SK-N-SH treated with all-trans-retinoic acid at 6 μM for 48 hours (cell line): Measurements from ENCODE around the gene MALT1.

Source experiments
- ARNTL ChIP-seq: fragments of 450-650 bp; formaldehyde crosslinking; IDR thresholded peaks from 2 replicates; pipeline ENCODE4 v1.5.0; 2020; ENCODE audit warnings: low read depth, mild to moderate bottlenecking, moderate library complexity, borderline replicate concordance
- CSRNP3 ChIP-seq: fragments of 250-450 bp; sonication (Bioruptor Pico); IDR thresholded peaks from 2 replicates; pipeline ENCODE4 v1.5.1; 2021; ENCODE audit warnings: mild to moderate bottlenecking, moderate library complexity
- ISL1 ChIP-seq: fragments of 250-450 bp; sonication (Bioruptor Pico); IDR thresholded peaks from 2 replicates; pipeline ENCODE4 v2.1.2; 2022; ENCODE audit warnings: mild to moderate bottlenecking, moderate library complexity
- PATZ1 ChIP-seq: fragments of 250-450 bp; sonication (Bioruptor Pico); IDR thresholded peaks from 2 replicates; pipeline ENCODE4 v1.8.0; 2020; ENCODE audit warnings: mild to moderate bottlenecking, moderate library complexity, borderline replicate concordance
- POU6F1 ChIP-seq: fragments of 250-450 bp; sonication (Bioruptor Pico); IDR thresholded peaks from 2 replicates; pipeline ENCODE4 v1.8.0; 2021; ENCODE audit warnings: low read depth, mild to moderate bottlenecking, moderate library complexity, borderline replicate concordance
- PPARA ChIP-seq: fragments of 250-450 bp; sonication (Bioruptor Pico); IDR thresholded peaks from 2 replicates; pipeline ENCODE4 v1.5.0; 2020; ENCODE audit warnings: mild to moderate bottlenecking, borderline replicate concordance
- RARB ChIP-seq: fragments of 250-450 bp; sonication (Bioruptor Pico); IDR thresholded peaks from 2 replicates; pipeline ENCODE4 v1.8.0; 2021; ENCODE audit warnings: mild to moderate bottlenecking, moderate library complexity
- TCF4 ChIP-seq: fragments of 250-450 bp; sonication (Bioruptor Pico); IDR thresholded peaks from 2 replicates; pipeline ENCODE4 v1.8.0; 2021; ENCODE audit warnings: mild to moderate bottlenecking, moderate library complexity, borderline replicate concordance
- ZFP3 ChIP-seq: fragments of 250-450 bp; sonication (Bioruptor Pico); IDR thresholded peaks from 2 replicates; pipeline ENCODE4 v1.5.0; 2020; ENCODE audit warnings: mild to moderate bottlenecking, moderate library complexity
- ZFP30 ChIP-seq: fragments of 450-650 bp; formaldehyde crosslinking; IDR thresholded peaks from 2 replicates; pipeline ENCODE4 v1.5.0; 2022; ENCODE audit warnings: mild to moderate bottlenecking, moderate library complexity
- ZNF70 ChIP-seq: fragments of 450-650 bp; formaldehyde crosslinking; IDR thresholded peaks from 2 replicates; pipeline ENCODE4 v1.5.0; 2020; ENCODE audit warnings: mild to moderate bottlenecking, moderate library complexity
- ZNF8 ChIP-seq: fragments of 450-650 bp; formaldehyde crosslinking; IDR thresholded peaks from 2 replicates; pipeline ENCODE4 v1.5.0; 2020; ENCODE audit warnings: mild to moderate bottlenecking, moderate library complexity

GRCh38 chr18:58761970-58762780, 90.9 kb downstream of the MALT1 start:
- TF ChIP-seq RARB (CRISPR knock-in tag) = no peak
- no peak for TF ChIP-seq PATZ1 (CRISPR knock-in tag)
- TF ChIP-seq TCF4 (CRISPR knock-in tag) = no peak
- TF ChIP-seq PPARA (CRISPR knock-in tag) = no peak
- no peak for TF ChIP-seq ISL1 (CRISPR knock-in tag)
- TF ChIP-seq ZFP3 (CRISPR knock-in tag) = no peak
- no peak for TF ChIP-seq ZNF8
- no peak for TF ChIP-seq ZNF70 (CRISPR knock-in tag)
- TF ChIP-seq CSRNP3 (CRISPR knock-in tag) = no peak
- no peak for TF ChIP-seq POU6F1 (CRISPR knock-in tag)
- no peak for TF ChIP-seq ZFP30 (CRISPR knock-in tag)
- TF ChIP-seq ARNTL (CRISPR knock-in tag) = no peak
